ENCODE data around the gene GPC6.

DNA sequence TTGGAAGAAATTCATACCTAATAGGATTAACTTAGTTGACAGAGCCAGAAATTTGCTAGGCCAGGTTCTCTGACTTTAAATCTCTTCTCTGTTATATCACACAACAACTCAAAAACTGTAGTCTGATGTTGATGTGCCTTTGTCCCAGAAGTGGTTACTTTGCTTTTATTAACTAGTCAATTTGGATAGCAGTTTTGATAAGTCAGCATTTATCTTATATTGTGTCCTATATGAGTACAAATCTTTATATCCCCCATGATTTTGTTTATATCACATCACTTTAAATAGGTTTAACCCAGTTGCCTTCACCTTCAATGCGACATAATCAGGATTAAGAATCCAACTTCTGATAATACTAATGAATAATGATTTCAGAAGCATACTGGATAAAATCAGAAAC lies 459.3 kb downstream of the GPC6 start:
- TF ChIP-seq EZH2 (IDR thresholded peaks at IDR 0.05; ENCODE audit: borderline replicate concordance) (no peak), EZH2phosphoT487 (IDR thresholded peaks at IDR 0.05; ENCODE audit: low read depth, severe bottlenecking, unreplicated experiment) (no peak)
- TF ChIP-seq, protein P1, sequence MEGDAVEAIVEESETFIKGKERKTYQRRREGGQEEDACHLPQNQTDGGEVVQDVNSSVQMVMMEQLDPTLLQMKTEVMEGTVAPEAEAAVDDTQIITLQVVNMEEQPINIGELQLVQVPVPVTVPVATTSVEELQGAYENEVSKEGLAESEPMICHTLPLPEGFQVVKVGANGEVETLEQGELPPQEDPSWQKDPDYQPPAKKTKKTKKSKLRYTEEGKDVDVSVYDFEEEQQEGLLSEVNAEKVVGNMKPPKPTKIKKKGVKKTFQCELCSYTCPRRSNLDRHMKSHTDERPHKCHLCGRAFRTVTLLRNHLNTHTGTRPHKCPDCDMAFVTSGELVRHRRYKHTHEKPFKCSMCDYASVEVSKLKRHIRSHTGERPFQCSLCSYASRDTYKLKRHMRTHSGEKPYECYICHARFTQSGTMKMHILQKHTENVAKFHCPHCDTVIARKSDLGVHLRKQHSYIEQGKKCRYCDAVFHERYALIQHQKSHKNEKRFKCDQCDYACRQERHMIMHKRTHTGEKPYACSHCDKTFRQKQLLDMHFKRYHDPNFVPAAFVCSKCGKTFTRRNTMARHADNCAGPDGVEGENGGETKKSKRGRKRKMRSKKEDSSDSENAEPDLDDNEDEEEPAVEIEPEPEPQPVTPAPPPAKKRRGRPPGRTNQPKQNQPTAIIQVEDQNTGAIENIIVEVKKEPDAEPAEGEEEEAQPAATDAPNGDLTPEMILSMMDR (IDR thresholded peaks at IDR 0.05; ENCODE audit: poor library complexity), result no peak
